Thoracic aorta (tissue), 2 donors: Measurements from ENCODE around the gene UBE2D3. TPM values are rescaled to one million over a fixed set of nuclear protein-coding genes. Genes with fewer than 3 reads are reported as not detected.

Experiments
- ATAC-seq: fragments of 150-250 bp; one replicate; pipeline ENCODE4 v1.8.0; 2017; ENCODE audit warnings: low read depth; ENCODE audit not compliant: insufficient number of reproducible peaks, low FRiP score
- DNase-seq: peaks from one replicate; pipeline ENCODE4 v3.0.0-alpha.2; 2020; ENCODE audit warnings: low spot score
- H3K27ac ChIP-seq, 2 donors: fragments of 200-600 bp; sonication (generic); 1 replicate in 1 of 2; 2 replicates in 1 of 2; pipeline ENCODE4 v1.5.1; 2016; ENCODE audit warnings: mild to moderate bottlenecking in 2 of 2, moderate library complexity in 2 of 2
- H3K27me3 ChIP-seq: fragments of 200-600 bp; sonication (generic); replicated peaks from 2 replicates; pipeline ENCODE4 v1.6.0; 2016; ENCODE audit warnings: mild to moderate bottlenecking; ENCODE audit not compliant: insufficient read depth
- H3K36me3 ChIP-seq: fragments of 200-600 bp; sonication (generic); one replicate; pipeline ENCODE4 v1.5.1; 2016
- H3K4me1 ChIP-seq, 2 donors: fragments of 200-600 bp; sonication (generic); 1 replicate in 1 of 2; 2 replicates in 1 of 2; pipeline versions ENCODE4 v1.5.1 to v1.6.0; 2016; ENCODE audit warnings: low read depth in 2 of 2, mild to moderate bottlenecking in 1 of 2; ENCODE audit not compliant: control insufficient read depth in 1 of 2
- H3K4me3 ChIP-seq: fragments of 200-600 bp; sonication (generic); 2 replicates; pipeline ENCODE4 v1.5.1; 2016; ENCODE audit warnings: mild to moderate bottlenecking
- H3K9me3 ChIP-seq: fragments of 200-600 bp; sonication (generic); 2 replicates; pipeline ENCODE4 v1.5.1; 2016
- total RNA-seq, 2 donors: library from RNA; depleted of rRNA; stranded (reverse); fragments of >200 nt; gene quantifications; one replicate each; pipeline versions ENCODE4 v1.1.0 to v1.2.3, GENCODE V29; 2016
- TF ChIP-seq, protein P1 (sequence below): fragments of 200-600 bp; sonication (generic); IDR thresholded peaks from one replicate; pipeline ENCODE4 v1.5.1; 2019; ENCODE audit warnings: antibody characterized with exemption

The UBE2D3 gene
- total RNA-seq, 2 donors from 2014 or later = 245 to 376 TPM

DNA sequence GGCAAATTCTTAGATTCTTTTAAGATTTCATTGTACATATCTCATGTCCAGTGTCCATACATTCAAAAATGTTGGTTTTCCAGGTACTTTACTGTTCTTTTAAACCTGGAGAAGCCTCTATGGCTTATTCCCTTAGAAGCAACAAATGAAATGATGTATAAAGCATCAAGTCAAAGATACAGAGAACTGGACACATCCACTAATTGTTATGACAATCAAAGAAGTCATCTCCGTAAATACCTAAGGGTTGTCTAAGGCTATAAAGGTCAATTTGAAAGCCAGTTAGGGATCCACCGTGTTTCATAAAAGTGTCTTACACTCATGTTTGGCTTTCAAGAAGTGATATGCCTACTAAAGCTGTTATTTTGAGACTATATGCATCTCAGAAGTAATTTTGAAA is 32.4 kb downstream of the UBE2D3 start:
- ATAC-seq = no peak
- Histone ChIP-seq H3K27me3 (no peaks in the 10 kb centered on the region), H3K4me3 (no peak overlapping the region), H3K27ac (no peak overlapping the region), H3K4me1 (peaks cover 0 to under 1% of the 10 kb centered on the region in 2 donors), H3K36me3 (peaks cover 33% of the 10 kb centered on the region), H3K9me3 (no peaks in the 10 kb centered on the region)
- TF ChIP-seq, protein P1, sequence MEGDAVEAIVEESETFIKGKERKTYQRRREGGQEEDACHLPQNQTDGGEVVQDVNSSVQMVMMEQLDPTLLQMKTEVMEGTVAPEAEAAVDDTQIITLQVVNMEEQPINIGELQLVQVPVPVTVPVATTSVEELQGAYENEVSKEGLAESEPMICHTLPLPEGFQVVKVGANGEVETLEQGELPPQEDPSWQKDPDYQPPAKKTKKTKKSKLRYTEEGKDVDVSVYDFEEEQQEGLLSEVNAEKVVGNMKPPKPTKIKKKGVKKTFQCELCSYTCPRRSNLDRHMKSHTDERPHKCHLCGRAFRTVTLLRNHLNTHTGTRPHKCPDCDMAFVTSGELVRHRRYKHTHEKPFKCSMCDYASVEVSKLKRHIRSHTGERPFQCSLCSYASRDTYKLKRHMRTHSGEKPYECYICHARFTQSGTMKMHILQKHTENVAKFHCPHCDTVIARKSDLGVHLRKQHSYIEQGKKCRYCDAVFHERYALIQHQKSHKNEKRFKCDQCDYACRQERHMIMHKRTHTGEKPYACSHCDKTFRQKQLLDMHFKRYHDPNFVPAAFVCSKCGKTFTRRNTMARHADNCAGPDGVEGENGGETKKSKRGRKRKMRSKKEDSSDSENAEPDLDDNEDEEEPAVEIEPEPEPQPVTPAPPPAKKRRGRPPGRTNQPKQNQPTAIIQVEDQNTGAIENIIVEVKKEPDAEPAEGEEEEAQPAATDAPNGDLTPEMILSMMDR = no peak
- DNase-seq = no peak

DNA sequence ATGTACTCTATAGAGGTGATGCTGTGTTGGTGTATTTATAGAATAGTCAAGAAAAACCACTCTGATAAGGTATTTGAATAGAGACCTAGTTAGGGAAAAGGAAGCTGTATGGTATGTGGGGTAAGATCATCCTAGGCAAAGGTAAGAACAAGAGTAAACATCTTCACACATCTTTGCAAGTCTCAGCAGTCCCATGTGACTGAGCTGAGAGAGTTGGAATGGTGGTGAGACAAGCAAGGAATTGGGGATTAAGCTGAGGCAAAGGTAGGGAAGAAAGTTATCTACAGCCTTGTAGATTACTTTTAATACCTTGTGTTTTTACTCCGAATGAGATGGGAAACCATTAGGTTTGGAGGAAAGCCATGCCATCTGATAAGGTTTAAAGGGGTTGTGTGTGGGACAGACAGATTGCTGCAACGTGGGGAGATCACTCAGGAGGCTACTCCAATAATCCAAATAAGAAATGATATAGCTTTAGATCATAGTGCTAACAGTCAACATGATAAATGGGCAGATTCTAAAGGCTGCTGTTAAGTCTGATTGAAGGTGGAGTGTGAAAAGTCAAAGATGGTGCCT is 34.9 kb downstream of the UBE2D3 start:
- no peak overlapping the region for H3K27ac ChIP-seq
- peaks cover 18% of the 10 kb centered on the region for H3K36me3 ChIP-seq
- DNase-seq (no peak), ATAC-seq (no peak)
- H3K4me3 ChIP-seq = no peak overlapping the region
- TF ChIP-seq, protein P1 = no peak
- no peaks in the 10 kb centered on the region for H3K27me3 ChIP-seq
- H3K9me3 ChIP-seq = no peaks in the 10 kb centered on the region
- no peaks in the 10 kb centered on the region for H3K4me1 ChIP-seq

DNA sequence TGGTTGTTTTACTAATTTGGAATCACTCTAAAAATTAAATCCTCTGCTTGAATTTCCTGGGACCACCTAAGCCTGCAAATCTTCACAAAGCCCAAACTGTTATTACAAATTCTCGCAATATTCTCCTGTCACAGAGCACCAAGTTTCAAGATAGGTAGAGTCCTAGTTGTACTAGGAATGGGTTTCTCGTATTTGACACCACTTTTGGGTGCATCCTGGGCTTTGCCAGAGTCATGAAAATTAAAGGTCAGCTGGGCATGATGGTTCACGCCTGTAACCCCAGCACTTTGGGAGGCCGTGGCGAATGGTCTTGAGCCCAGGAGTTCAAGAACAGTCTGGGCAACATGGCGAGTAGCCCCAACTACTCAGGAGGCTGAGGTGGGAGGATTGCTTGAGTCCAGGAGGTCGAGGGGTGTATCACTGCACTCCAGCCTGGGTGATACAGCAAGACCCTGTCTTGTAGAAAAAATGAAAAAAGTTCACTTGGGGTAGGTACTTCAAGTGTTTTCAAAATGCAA is 36.0 kb downstream of the UBE2D3 start:
- TF ChIP-seq, protein P1 = no peak
- ATAC-seq (no peak), DNase-seq (no peak)
- Histone ChIP-seq H3K4me3 (no peak overlapping the region), H3K36me3 (peaks cover 17% of the 10 kb centered on the region), H3K9me3 (no peaks in the 10 kb centered on the region), H3K27ac (no peak overlapping the region), H3K4me1 (no peaks in the 10 kb centered on the region), H3K27me3 (no peaks in the 10 kb centered on the region)

DNA sequence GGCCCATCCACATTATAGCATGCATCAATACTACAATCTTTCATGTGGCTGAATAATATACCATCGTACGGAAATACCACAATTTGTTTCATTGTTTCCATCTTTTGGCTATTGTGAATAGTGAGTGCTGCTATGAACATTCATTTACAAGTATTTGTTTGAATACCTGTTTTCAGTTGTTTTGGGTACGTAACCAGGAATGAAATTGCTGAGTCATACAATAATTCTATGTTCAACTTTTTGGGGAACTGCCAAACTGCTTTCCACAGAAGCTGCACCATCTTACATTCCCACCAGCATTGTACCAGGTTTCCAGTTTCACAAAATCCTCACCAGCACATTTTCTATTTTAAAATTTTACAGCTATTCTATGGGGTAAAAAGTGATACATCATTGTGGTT is 38.0 kb downstream of the UBE2D3 start:
- ATAC-seq (no peak), DNase-seq (no peak)
- H3K36me3 ChIP-seq = peaks cover 5% of the 10 kb centered on the region
- H3K4me3 ChIP-seq = no peak overlapping the region
- no peaks in the 10 kb centered on the region for H3K27me3 ChIP-seq
- H3K27ac ChIP-seq = no peak overlapping the region
- H3K9me3 ChIP-seq = no peaks in the 10 kb centered on the region
- H3K4me1 ChIP-seq = no peaks in the 10 kb centered on the region
- TF ChIP-seq, protein P1 = no peak

DNA sequence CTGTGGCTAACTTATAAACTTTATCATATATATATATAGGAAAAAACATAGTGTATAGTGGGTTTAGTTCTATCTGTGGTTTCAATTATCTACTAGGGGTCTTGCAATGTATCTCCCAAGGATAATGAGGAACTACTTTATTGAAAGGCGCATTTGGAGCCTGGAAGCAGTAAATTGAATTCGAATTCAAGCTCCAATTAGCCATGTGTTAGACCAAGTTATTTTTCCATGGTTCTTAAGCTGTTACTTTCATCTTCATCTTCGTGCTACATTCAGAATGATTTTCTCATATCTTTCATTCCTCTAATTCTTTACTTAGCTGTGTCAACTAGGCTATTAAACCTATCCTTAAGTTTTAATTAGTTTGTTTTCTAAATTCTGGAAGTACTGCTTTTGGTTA is 39.4 kb downstream of the UBE2D3 start:
- Histone ChIP-seq H3K4me1 (no peaks in the 10 kb centered on the region), H3K36me3 (peaks cover 5% of the 10 kb centered on the region), H3K27ac (no peak overlapping the region), H3K27me3 (no peaks in the 10 kb centered on the region), H3K9me3 (no peaks in the 10 kb centered on the region), H3K4me3 (no peak overlapping the region)
- no peak for ATAC-seq
- DNase-seq = no peak
- TF ChIP-seq, protein P1 = no peak
